IPS-NIHi11 (cell line): Measurements from ENCODE around the gene HYPK.
A peak's percentile ranks its signal among the peaks of the same experiment; 100 is the strongest.
"Not testable (repeated sequence)": the region's sequence is repeated elsewhere in the genome, so short reads cannot be mapped to it uniquely, and the experiment has no call there.

ENCODE experiments used
- DNase-seq: peaks from one replicate; pipeline ENCODE4 v3.0.0; 2012; ENCODE audit warnings: mixed read lengths, low spot score

Gene HYPK

GRCh38 chr15:43795997-43796396 lies 4.4 kb upstream of the HYPK start:
- DNase-seq = no peak

- DNase-seq = no peak
Measured at GRCh38 chr15:43796566-43796965, 3.8 kb upstream of the HYPK start.

GRCh38 chr15:43799209-43799944 lies 1.0 kb upstream of the HYPK start:
- no peak for DNase-seq

- DNase-seq = no peak
Measured at GRCh38 chr15:43799945-43800285, 484 bp upstream of the HYPK start, which contains the start of gene SERINC4. TSS of gene SERINC4 (minus strand) at chr15:43800220. CDS start at chr15:43799986, 234 bp downstream.

GRCh38 chr15:43802676-43803075 lies 2.3 kb downstream of the HYPK start:
- DNase-seq = not testable (repeated sequence)

- DNase-seq = no peak
Measured at GRCh38 chr15:43808435-43808950, 8.1 kb downstream of the HYPK start.

GRCh38 chr15:43808960-43809678 lies 8.7 kb downstream of the HYPK start:
- DNase-seq = no peak

- DNase-seq = not testable (repeated sequence)
Measured at GRCh38 chr15:43815064-43815463, 14.7 kb downstream of the HYPK start.

- no peak for DNase-seq
Measured at GRCh38 chr15:43821505-43821904, 21.1 kb downstream of the HYPK start.

GRCh38 chr15:43824302-43825246 lies 24.2 kb downstream of the HYPK start, which contains the start of gene MFAP1:
TSS of gene MFAP1 (minus strand) at chr15:43824690. CDS start at chr15:43824569, 121 bp downstream.
- DNase-seq = peak; percentile 94

GRCh38 chr15:43825305-43825704 lies 24.9 kb downstream of the HYPK start:
- not testable (repeated sequence) for DNase-seq

GRCh38 chr15:43826029-43826507 lies 25.7 kb downstream of the HYPK start:
- DNase-seq = no peak

- peak; percentile 87 for DNase-seq
Measured at GRCh38 chr15:43826508-43827341, 26.3 kb downstream of the HYPK start, which contains the start of gene WDR76. TSS of gene WDR76 (plus strand) at chr15:43827002. CDS start at chr15:43827033, 31 bp downstream.

- no peak for DNase-seq
Measured at GRCh38 chr15:43828061-43828657, 27.8 kb downstream of the HYPK start.

- DNase-seq = not testable (repeated sequence)
Measured at GRCh38 chr15:43829951-43830540, 29.6 kb downstream of the HYPK start.

- DNase-seq = not testable (repeated sequence)
Measured at GRCh38 chr15:43830691-43831275, 30.4 kb downstream of the HYPK start.

GRCh38 chr15:43831519-43832052 lies 31.2 kb downstream of the HYPK start:
- DNase-seq = not testable (repeated sequence)

- DNase-seq = not testable (repeated sequence)
Measured at GRCh38 chr15:43832485-43832884, 32.1 kb downstream of the HYPK start.

- no peak for DNase-seq
Measured at GRCh38 chr15:43845421-43845820, 45.0 kb downstream of the HYPK start.
